HG02642 (cell line): ENCODE data around the gene ARID1B.

Experiments
- ATAC-seq: cut with Tn5 transposase; IDR thresholded peaks from one replicate; pipeline ENCODE4 v1.9.1; 2021; ENCODE audit warnings: mild to moderate bottlenecking; ENCODE audit not compliant: unreplicated experiment, poor library complexity

The ARID1B gene

DNA sequence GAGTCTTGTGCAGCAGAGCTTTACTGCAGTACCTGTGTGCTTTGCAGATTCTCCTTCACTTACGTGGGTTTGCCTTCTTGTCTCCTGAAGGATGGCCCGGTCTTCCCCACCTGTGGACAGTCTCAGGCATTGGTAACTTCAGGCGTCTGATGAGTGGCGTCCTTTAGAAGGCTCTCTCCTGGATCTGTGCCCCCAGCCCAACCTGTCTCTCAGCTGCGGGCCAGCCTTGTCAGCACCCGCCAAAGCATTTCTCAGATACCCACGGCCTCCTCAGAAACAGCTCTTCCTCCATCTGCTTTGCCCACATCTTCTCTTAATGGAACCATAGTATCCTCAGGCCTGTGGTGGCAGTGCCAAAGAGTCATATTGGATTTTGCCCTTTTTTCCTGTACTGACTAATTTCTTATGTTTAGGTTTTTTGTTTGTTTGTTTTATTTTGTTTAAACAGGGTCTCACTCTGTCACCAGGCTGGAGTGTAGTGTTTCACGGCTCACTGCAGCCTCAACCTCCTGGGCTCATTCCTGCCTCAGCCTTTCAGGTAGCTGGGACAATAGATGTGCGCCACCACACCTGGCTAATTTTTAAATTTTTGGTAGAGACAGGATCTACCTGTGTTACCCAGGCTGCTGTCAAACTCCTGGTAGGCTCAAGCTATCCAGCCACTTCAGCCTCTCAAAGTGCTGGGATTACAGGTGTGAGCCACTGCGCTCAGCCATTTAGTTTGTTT is 96.6 kb downstream of the ARID1B start:
- ATAC-seq: no peak

DNA sequence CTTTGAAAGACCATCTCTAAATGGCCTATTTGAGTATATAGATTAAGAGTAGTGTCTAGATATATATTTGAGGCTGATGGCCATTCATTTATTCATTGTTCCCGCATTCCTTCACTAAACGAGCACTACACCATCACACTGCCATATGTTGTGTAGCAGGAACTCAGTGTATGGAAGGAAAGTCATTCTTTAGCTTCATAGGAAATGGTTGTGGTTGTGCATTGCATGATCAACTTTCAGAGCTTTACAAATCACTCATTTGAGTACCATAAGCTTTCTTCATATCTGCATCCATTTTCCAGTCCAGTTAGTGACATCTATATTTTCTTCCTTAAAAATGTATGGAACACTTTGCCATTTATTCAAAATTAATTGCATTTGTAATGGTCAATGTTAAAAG is 97.9 kb downstream of the ARID1B start:
- no peak for ATAC-seq

DNA sequence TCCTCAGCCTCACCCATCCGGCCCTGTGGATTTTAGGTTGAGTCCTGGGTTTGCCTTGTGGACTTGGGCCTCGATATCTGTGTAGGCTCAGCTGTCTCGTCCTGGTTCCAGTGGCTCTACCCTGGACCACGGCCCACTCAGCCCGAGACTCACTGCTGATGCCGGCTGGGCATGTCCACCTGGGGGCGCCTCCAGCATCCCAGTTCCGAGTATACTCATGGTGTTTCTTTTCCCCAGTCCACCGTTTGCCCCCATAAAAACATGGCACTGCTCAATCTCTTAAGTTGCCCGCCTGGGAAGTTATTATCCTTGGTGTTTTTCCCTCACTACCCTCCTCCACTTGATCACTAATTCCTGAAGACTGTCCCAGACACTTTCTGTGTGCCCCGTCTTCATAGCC is 99.1 kb downstream of the ARID1B start:
- ATAC-seq: no peak

DNA sequence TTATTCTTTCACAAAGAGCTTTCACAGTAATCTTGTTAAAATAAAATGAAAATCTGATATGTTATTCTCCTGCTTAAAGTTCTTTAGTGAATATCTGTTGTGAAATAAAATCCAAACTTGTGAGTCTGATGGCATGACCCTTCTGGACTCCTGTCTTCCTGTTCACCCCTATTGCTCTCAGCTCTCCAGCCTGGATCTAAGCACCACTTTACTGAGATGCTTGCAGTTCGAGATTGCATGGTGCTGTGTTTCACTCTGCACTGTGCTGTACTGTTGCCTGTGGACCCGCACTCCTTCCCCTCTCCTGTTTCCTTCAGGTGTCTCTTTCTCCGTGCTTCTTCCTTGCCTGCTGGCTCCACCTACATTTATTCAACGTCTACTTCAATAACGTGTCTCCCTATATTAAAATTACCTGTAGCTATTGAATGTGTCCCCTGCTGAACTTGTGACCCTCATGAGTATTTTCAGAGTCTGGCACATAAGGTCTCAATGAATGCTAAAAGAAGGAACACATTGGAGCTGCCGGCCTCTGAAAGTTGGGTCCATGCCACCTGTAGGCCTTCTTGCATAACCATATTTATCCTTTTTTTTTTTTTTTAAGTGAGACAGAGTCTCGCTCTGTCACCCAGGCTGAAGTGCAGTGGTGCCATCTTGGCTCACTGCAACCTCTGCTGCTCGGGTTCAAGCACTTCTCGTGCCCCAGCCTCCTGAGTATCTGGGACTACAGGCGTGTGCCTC is 100.1 kb downstream of the ARID1B start:
- no peak for ATAC-seq

DNA sequence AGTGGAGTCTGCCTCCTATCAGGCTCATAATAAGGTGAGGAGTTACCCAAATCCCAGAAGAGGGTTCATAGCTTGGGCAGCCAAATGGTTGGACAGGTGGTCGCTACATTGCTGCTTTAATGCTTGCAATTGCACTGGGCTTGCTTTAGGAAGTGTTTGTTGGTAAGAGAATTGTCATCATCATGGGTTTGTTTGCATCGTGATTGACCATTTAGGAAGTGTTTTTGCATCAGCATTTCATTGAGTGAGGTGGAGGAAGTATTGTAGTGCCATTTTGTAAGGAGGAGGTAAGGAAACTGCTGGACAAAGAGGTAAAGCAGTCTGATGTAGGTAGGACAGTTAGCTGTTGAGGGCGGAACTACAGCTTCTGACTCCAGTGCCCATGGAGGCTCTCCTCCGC is 101.5 kb downstream of the ARID1B start:
- ATAC-seq: no peak

DNA sequence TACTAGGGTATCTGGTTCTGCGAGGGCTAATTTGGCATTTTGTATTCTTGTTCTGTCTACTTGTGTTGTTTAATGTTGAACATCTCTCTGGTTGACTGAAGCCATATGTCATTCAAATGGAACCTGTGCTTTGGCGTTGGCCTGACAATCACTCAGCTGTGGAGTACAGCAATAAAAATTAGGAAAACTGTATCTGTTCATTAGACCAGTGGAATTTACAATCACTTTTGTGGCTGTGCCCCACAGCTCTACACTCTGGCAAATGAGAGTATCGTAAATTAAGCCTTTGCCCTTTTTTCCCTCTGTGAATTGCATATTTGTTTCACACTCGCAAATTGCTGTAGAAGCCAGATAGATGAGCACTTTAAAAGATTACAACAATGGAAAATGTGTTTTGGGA is 102.0 kb downstream of the ARID1B start:
- no peak for ATAC-seq

DNA sequence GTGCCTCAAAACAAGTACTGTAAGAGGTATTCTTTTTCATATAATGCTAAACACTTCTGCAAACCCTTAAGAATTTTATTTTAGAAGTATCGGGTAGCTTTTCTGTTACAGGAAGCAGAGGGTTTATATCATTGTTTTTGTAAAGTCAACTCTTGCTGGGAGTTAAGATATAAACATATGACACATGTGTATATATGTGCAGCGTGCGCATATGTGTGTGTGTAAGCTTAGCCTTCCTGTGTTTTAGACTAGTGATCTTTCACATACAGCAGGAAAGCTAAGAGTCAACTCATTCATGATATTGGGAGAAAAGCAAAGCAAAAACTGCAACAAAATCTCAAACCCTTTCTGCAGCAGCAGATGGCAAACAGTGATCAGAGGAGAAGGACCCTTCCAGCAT is 102.4 kb downstream of the ARID1B start:
- no peak for ATAC-seq

DNA sequence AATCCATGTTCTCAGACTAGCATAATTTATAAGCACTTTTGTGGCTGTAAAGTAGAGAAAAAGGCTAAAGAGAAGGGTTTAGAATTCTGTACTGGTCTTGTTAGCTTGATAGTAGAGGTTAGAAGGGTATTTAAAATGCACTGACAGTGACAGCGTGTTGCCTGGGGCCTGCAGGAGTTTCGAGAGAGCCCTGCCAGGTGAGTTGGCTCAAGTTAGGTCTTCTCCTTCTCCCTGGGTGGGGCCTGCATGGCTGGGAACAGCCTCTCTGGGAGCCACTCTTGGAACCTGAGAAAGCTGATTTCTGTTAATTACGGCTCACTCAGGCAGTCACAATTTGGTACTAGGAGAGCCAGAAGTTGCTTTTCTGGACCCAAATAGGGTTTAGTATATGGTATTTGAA is 103.7 kb downstream of the ARID1B start:
- no peak for ATAC-seq

DNA sequence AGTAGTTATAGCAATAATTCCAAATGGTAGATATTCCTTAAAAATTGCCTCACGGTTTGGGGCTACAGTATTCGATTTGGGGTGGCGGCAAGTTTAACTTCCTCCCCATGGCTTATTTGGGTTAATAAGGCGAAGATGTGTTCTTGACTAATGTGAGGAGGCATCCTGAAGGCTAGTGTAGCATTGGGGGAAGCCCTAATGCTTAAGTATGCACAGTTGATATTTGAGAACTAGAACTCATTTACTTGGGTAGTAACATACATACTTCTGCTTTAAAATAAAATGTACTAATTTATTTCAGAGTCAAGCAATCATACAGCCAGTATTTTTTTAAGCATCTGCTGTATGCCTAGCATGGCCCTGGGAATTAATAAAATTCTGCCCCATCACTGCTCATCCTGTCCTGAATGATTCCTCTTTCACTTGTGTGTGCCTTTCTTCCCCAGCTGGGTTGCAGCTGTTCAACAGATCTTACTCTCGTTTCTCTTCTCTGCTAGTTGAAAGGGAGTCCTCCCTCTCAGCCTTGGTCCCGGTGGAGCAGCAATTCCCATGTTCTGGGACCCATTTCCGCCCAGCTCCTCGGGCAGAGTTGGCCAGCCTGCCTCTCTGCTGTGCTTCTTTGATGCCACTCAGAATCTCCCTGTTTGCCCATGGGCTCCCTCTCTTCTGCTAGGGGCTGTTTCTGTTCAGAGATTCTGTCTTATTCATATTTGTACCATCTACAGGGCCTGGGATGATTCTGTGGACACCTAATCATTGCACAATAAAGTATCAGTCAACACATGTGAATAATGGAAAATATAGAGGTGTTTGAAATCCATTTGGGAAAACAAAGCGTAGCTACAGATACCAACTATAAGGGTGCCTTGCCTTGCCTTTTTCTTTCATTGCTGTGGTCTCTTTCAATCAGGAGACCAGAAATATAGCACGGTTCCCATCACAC is 104.8 kb downstream of the ARID1B start:
- ATAC-seq: no peak

DNA sequence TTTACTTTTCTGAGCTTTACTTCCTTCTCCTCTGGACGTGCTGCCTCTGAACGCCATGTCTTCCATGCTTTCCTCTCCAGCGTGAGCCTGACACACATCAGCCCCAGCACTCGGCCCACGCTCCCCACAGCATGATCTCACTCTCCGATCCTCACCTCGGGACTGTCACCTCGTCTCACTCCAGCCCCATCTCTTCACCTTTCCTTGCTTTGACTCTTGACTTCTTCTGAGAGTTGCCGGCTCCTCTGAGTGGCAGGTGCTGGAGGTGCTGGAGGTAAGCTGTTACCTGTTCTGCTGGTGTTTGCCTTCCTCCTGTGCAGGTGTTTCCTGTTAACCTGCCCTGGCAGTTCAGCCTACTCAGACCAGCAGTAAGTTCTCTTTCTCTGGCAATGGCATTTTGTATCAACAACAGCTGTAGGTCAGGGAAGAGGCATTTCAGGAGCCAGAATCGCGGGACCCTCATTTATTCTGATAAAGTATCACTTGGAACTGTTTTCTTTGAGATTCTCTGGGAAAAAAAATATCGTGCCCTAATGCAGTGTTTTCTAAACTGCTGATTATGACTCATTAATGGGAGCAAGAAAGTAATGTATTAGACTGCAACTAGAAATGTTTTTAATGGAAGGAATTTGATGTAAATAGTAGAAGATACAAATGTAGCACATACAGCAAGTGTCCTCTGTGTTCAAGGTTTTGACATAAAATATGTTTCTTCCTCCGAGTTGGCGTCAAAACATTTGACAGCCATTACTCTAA is 106.5 kb downstream of the ARID1B start:
- peak; percentile 41 for ATAC-seq

DNA sequence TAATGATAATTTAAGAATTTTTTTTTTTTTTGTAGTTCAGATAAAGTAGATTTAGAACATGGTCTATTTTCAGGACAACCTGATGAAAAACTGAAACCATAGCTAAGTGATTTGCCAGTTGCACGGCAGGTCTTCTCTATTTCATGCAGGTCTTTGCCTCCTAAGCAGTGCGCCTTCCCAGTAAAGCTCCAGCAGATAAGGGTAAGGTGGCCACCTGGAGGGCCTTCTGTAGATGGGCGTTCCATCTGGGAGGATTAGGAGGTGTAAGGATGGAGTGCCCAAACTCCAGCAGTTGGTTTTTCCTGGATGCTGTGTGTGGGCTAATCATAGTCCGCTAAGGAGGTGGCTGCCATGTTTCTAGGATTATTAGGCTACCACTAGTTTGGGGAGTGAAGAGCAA is 107.1 kb downstream of the ARID1B start:
- ATAC-seq: no peak

DNA sequence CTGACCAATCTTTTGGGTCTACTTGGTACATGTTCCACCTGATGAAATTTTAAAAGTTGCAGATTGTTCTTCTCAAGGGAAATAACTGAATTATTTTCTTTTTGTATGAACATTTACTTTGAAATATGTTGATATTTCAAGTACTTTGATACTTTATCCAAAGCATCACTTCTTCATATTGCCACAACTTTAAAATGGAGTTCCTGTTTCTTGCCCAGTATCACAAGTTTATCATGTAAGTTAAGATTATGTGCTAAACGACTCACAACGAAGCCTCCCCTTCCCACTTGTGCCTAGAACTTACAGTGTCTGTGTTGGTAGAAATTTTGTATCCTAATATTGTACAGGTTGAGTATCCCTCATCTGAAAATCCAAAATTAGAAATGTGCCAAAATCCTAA is 108.4 kb downstream of the ARID1B start:
- no peak for ATAC-seq

DNA sequence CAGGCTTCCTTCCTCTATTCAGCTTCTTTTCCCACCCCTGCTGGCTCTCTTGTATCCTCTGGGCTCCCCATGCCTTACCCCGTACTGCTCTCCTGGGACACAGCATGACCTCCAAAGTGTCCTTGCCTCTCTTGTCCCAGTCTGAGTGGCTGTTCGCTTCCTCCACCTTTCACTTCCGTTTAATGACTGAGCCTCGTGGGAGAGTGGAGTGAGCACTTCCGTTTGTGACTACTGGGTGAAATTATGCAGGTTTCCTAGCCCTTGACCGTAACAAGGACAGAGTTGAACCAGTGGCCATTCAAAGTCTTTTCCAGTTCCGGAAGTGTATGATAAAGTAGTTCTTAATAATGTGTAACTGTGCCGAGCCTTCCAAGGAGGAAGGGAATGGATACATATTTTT is 109.2 kb downstream of the ARID1B start:
- peak; percentile 70 for ATAC-seq

DNA sequence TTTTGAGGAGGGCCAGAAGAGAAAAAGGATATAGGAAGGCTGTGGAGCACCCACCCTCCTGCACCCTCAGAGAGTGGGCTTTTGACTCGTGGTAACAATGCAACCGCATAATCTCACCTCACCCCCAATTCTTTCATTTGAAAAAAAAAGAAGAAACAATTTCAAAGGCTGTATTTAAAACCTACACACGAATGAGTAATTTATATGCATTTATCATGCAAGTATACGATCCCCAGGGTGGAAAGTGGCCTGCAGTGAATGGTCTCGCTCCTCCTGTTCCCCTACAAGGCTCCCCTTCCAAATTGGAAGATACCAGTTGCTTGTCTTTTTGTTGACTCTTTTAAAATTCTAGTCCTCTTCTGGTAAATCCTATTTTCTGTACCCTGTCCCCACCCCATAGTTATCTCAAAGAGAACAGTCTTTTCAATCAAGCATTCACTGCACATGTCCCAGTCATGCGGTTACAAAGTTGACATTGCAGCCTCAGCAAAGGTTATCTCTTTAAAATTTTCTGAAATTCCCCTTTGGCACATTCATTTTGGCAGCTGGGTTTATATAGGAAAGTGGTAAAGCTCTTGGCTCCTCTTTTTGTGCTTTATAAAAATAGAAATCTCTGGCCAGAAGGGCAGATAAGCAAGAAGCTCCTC is 110.6 kb downstream of the ARID1B start:
- no peak for ATAC-seq

DNA sequence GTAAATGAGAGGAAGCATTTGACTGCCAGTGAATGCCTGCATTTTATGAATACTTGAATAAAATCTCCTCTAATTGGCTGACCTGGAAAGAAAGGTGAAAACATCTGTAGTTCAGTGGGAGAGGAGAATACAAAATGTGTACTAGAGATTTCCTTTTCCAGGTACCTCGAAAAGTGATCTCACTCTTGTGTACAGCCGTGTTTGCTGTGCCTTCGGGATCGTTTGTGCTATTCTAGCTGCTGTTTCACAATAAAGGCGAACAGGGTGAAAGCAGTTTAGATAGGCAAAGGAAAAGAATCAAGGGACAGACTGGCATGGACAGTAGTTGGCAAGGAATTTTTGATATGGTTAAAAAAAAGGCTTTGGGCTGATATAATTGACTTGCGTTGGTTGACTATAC is 112.3 kb downstream of the ARID1B start:
- ATAC-seq: no peak

DNA sequence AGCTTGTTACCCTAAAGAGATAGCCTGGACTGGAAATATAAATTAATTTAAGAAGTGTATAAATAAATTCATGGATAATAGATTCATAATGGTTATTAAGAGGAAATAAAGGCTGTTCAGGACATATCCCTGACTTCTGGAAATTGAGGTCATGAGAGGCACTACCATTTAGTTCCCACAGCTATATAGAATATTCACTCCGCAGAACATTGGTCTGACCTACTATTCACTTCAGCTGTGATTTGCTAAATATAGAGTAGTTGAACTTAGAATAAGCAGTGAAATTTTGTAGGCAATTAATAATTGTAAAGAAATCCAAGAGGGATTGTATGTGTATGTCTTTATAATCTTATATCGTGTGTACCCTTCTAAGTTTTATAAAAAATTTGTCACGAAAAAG is 112.8 kb downstream of the ARID1B start:
- no peak for ATAC-seq

DNA sequence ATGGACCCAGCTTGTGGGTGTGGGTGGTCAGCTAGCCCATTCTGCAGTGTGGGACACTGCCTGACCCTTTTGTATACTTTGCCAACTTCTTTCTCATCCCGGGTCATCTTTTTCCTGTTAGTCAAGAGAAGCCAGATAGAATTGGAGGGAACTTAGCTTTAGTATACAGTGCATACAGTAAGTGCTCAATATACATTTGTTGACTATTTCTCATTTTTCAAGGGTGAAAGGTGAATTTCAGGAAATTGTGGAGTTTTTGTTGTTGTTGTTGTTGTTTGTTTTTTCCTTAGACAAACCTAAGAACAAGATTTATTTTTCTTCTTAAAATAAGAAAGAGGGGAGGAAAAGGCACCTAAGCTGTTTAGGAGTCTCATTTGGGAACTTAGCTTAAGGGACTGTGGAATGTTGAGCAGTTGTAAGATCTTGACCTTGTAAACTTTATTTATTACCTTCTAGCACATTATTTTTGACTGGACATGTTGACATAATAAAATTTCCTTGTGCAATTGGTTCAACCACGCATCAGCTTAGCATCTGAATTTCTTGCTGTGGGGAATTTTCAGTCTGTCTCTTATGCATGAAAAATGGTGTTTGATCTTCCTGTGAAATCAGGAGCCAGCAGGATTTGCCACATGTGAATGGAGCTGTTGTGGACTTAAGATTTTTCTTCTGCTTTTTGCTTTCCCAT is 113.6 kb downstream of the ARID1B start:
- no peak for ATAC-seq

DNA sequence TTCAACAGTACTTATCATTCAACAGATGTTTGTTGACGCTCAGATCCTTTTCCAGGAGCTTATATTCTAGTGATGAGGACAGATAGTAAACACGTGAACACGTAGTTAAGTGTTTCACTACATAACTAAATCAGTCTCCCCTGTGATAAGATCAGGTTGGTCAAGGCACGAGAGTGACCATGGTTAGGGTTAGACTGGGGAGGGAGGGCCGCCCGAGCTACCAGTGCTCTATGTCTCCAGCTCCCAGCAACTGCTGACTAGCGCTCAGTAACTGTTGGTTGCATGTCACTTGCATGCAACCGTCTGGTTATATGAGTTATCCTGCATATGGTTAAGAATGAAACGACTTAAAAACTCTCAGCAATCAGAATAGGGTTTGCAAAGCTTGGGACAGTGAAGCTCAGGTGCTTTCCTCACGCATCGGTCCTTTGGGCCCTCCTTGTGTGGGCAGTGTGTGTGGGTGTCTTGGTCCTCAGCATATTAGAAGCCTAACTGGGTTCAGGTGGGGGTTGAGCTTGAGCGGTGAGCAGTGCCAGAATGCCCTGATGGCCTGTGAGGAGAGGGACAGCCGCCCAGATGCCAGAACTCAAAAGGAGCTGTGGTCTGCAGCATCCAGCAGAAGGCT is 120.8 kb downstream of the ARID1B start:
- no peak for ATAC-seq

DNA sequence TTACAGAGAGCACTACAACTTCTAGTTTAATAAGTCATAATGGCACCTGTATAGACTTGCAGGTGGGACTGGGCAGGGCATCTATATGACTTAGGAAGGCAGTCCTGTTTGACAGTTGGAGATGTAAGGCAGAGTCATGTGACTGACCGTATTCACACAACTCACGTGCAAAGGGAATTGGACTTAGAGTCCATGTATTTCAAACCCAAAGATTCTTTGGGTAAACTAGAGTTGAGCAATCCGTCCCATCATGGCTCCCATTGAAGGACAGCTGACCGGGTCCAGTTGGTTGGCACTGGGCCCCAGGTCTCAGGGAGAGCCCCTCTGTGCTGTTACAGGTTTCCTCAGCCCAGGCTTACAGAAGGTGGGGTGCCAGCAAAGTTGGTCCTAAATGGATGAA is 121.9 kb downstream of the ARID1B start:
- ATAC-seq: no peak
